IMR-90 (cell line): Measurements from ENCODE around the gene EML1. TPM values are rescaled to one million over a fixed set of nuclear protein-coding genes. Genes with fewer than 3 reads are reported as not detected.

ENCODE experiments used
- ATAC-seq: fragments of 200-7000 bp; cut with Tn5 transposase; 2 replicates; pipeline ENCODE4 v1.9.1; 2020; ENCODE audit warnings: low read depth, mild to moderate bottlenecking, moderate library complexity
- BruUV-seq: library from RNA; stranded (reverse); fragments of 400-500 nt; replicated peaks from 2 replicates; lab custom pipeline; 2021; lab: Mats Ljungman, UMichigan
- CTCF ChIA-PET: fragments of 300-600 bp; formaldehyde crosslinking; extraction: SDS; loops from one replicate; lab custom pipeline; 2021; ENCODE audit warnings: antibody characterized with exemption; lab: Yijun Ruan, JAX
- POLR2A ChIA-PET: fragments of 300-600 bp; sonication (Branson Sonifier 250); formaldehyde crosslinking; loops from one replicate; lab custom pipeline; 2022; ENCODE audit warnings: antibody characterized with exemption; ENCODE audit not compliant: unreplicated experiment; lab: Charles Lee
- DNase-seq: peaks from one replicate; pipeline ENCODE4 v3.0.0; 2013
- H2AFZ ChIP-seq: replicated peaks from 2 replicates; pipeline ENCODE3; 2013; ENCODE audit warnings: low read length, mild to moderate bottlenecking; ENCODE audit not compliant: poor library complexity
- H2AK5ac ChIP-seq: 2 replicates; pipeline ENCODE4 v1.6.1; 2013; ENCODE audit warnings: low read depth, low read length, inconsistent platforms
- H2AK9ac ChIP-seq: replicated peaks from 2 replicates; pipeline ENCODE3; 2013; ENCODE audit warnings: mild to moderate bottlenecking, low read depth, low read length, moderate library complexity; ENCODE audit not compliant: poor library complexity
- H2BK120ac ChIP-seq: 2 replicates; pipeline ENCODE4 v1.6.1; 2013; ENCODE audit warnings: low read depth, low read length, inconsistent platforms
- H2BK15ac ChIP-seq: 3 replicates; pipeline ENCODE4 v1.6.1; 2013; ENCODE audit warnings: low read depth, low read length, inconsistent platforms
- H2BK20ac ChIP-seq: 2 replicates; pipeline ENCODE4 v1.6.1; 2013; ENCODE audit warnings: low read depth, mild to moderate bottlenecking, inconsistent platforms, low read length, moderate library complexity
- H2BK5ac ChIP-seq: 2 replicates; pipeline ENCODE4 v1.6.1; 2013; ENCODE audit warnings: mild to moderate bottlenecking, low read depth, low read length, inconsistent platforms; ENCODE audit not compliant: poor library complexity, severe bottlenecking
- H3K14ac ChIP-seq: replicated peaks from 2 replicates; pipeline ENCODE4 v1.6.1; 2013; ENCODE audit warnings: low read depth, low read length, inconsistent platforms
- H3K18ac ChIP-seq: 2 replicates; pipeline ENCODE4 v1.6.1; 2013; ENCODE audit warnings: low read depth, low read length, control low read depth
- H3K23ac ChIP-seq: 2 replicates; pipeline ENCODE4 v1.6.1; 2013; ENCODE audit warnings: low read depth, low read length, inconsistent platforms
- H3K27ac ChIP-seq: 2 replicates; pipeline ENCODE4 v1.5.1; 2013; ENCODE audit warnings: mild to moderate bottlenecking, control low read depth, low read length; ENCODE audit not compliant: insufficient read depth
- H3K27me3 ChIP-seq: 2 replicates; pipeline ENCODE4 v1.6.1; 2013; ENCODE audit warnings: low read length; ENCODE audit not compliant: control insufficient read depth, insufficient read depth
- H3K36me3 ChIP-seq: 2 replicates; pipeline ENCODE4 v1.6.1; 2013; ENCODE audit warnings: low read length, mixed read lengths; ENCODE audit not compliant: control insufficient read depth, insufficient read depth
- H3K4ac ChIP-seq: 2 replicates; pipeline ENCODE4 v1.6.1; 2013; ENCODE audit warnings: low read depth, low read length, inconsistent platforms
- H3K4me1 ChIP-seq: 2 replicates; pipeline ENCODE4 v1.6.1; 2013; ENCODE audit warnings: low read length, mixed read lengths; ENCODE audit not compliant: control insufficient read depth, insufficient read depth
- H3K4me2 ChIP-seq: 2 replicates; pipeline ENCODE4 v1.6.1; 2013; ENCODE audit warnings: low read depth, mild to moderate bottlenecking, control low read depth, low read length, moderate library complexity
- H3K4me3 ChIP-seq: 2 replicates; pipeline ENCODE4 v1.5.1; 2013; ENCODE audit warnings: low read depth, mild to moderate bottlenecking, control low read depth, low read length, moderate library complexity; ENCODE audit not compliant: insufficient read depth
- H3K56ac ChIP-seq: 2 replicates; pipeline ENCODE4 v1.6.1; 2013; ENCODE audit warnings: low read length, inconsistent platforms; ENCODE audit not compliant: insufficient read depth; ENCODE audit errors: extremely low read depth
- H3K79me1 ChIP-seq, 2 experiments: 2 replicates each; pipeline ENCODE4 v1.6.1; 2013; ENCODE audit warnings: low read length in 2 of 2, inconsistent platforms in 1 of 2, low read depth in 1 of 2
- H3K9ac ChIP-seq: 2 replicates; pipeline ENCODE4 v1.6.1; 2013; ENCODE audit warnings: low read depth, low read length, control low read depth
- H3K9me1 ChIP-seq: 2 replicates; pipeline ENCODE4 v1.6.1; 2013; ENCODE audit warnings: low read length, inconsistent platforms; ENCODE audit not compliant: insufficient read depth
- H3K9me3 ChIP-seq: 2 replicates; pipeline ENCODE4 v1.6.1; 2013; ENCODE audit warnings: low read length; ENCODE audit not compliant: control insufficient read depth, insufficient read depth
- H4K20me1 ChIP-seq: 2 replicates; pipeline ENCODE4 v1.6.1; 2013; ENCODE audit warnings: low read length, inconsistent platforms; ENCODE audit not compliant: insufficient read depth
- H4K5ac ChIP-seq: 2 replicates; pipeline ENCODE4 v1.6.1; 2013; ENCODE audit warnings: mild to moderate bottlenecking, low read depth, low read length, control low read depth
- H4K8ac ChIP-seq, 2 experiments: 2 replicates each; pipeline ENCODE4 v1.6.1; 2013; ENCODE audit warnings: low read depth in 2 of 2, low read length in 2 of 2, control low read depth in 1 of 2, inconsistent platforms in 1 of 2
- H4K91ac ChIP-seq: 2 replicates; pipeline ENCODE4 v1.6.1; 2013; ENCODE audit warnings: low read depth, low read length, inconsistent platforms; ENCODE audit not compliant: insufficient read depth
- CHD1 ChIP-seq: IDR thresholded peaks from 2 replicates; pipeline ENCODE4 v1.6.1; 2012; ENCODE audit warnings: low read depth, low read length, improper control_type of control experiment
- ELK1 ChIP-seq: fragments of 150-350 bp; IDR thresholded peaks from 2 replicates; pipeline ENCODE4 v1.6.1; 2016; ENCODE audit warnings: low read depth, mild to moderate bottlenecking, low read length, moderate library complexity, borderline replicate concordance
- SMC3 ChIP-seq: fragments of 150-350 bp; IDR thresholded peaks from 2 replicates; pipeline ENCODE4 v1.6.1; 2016; ENCODE audit warnings: low read depth, mild to moderate bottlenecking, antibody characterized with exemption, low read length, moderate library complexity
- USF2 ChIP-seq: fragments of 150-350 bp; IDR thresholded peaks from 2 replicates; pipeline ENCODE4 v1.6.1; 2017; ENCODE audit warnings: mild to moderate bottlenecking, antibody characterized with exemption, low read length, low read depth
- dilution Hi-C: fragments of 300-500 bp; cut with HindIII; formaldehyde crosslinking; loops from one replicate; pipeline ENCODE4 v1.14.3; 2018; ENCODE audit warnings: low sequenced_read_pairs; ENCODE audit not compliant: unreplicated experiment
- in situ Hi-C: fragments of 300-500 bp; cut with MboI; formaldehyde crosslinking; loops from 3 replicates; pipeline ENCODE4 v1.14.3; 2019; ENCODE audit warnings: low sequenced_read_pairs, inconsistent platforms, mixed read lengths
- intact Hi-C: fragments of 100-400 bp; cut with micrococcal nuclease; formaldehyde crosslinking; loops from 2 replicates; pipeline ENCODE4 v1.10.0; 2022
- polyA plus RNA-seq, 3 experiments: library from polyadenylated mRNA; depleted of rRNA; stranded (reverse); fragments of >200 nt; gene quantifications; 2 replicates each; pipeline ENCODE4 v1.2.3, GENCODE V29; 2012; ENCODE audit warnings: low replicate concordance in 1 of 3
- total RNA-seq: library from RNA; depleted of rRNA; stranded (reverse); fragments of >200 nt; gene quantifications from 2 replicates; pipeline ENCODE4 v1.2.3, GENCODE V29; 2012

Gene EML1
- total and polyA plus RNA-seq, 2 of the 4 experiments (the other 2 are of a cell fraction), result 14.0 to 42.3 TPM

- BruUV-seq, result no TSS peak
- ChIA-PET CTCF (no interaction called here), POLR2A (no interaction called here)
- Histone ChIP-seq H3K36me3 (0 out of 2 replicates have a peak, but pooled peaks cover 2% of the 10 kb centered on the region), H2BK15ac (no peak overlapping the region), H4K8ac (no peak overlapping the region), H2BK120ac (no peak overlapping the region), H3K9me3 (no peaks in the 10 kb centered on the region), H3K27ac (no peak overlapping the region), H3K18ac (no peak overlapping the region), H3K4me1 (peaks cover 13% of the 10 kb centered on the region), H2AK9ac (no peak overlapping the region), H2AK5ac (no peak overlapping the region), H4K91ac (no peak overlapping the region), H2BK20ac (no peak overlapping the region), H3K79me1 (peaks cover 6 to 20% of the 10 kb centered on the region in 2 experiments; a peak in 2 of 4 replicates), H4K20me1 (peaks cover 4% of the 10 kb centered on the region; the same call in 1 of the 2 replicates), H3K4me2 (no peak overlapping the region), H3K9ac (no peak overlapping the region), H3K23ac (no peak overlapping the region), H4K5ac (no peak overlapping the region), H2AFZ (no peak overlapping the region), H3K4me3 (no peak overlapping the region), H3K4ac (no peak overlapping the region), H2BK5ac (no peak overlapping the region), H3K56ac (no peak overlapping the region), H3K14ac (no peak overlapping the region), H3K9me1 (peaks cover 7% of the 10 kb centered on the region), H3K27me3 (no peaks in the 10 kb centered on the region)
- intact Hi-C loops, result loop anchor here (5.0 kb wide), 2 partner anchors 69 to 84 kb away; partner anchors contain the start of gene EML1
- DNase-seq, result no peak
- no peak for TF ChIP-seq USF2
- TF ChIP-seq SMC3, result no peak
- no peak for TF ChIP-seq CHD1
- TF ChIP-seq ELK1, result no peak
- ATAC-seq, result no peak
- in situ Hi-C loops, result no loop called here
- dilution Hi-C loops, result no loop called here
Measured at GRCh38 chr14:99875836-99876235, 82.6 kb downstream of the EML1 start.
